DOHH2 (cell line): Measurements from ENCODE around the gene NSUN3.

Experiments used
- H3F3A ChIP-seq: fragments of 200-600 bp; sonication (generic), shearing (Covaris generic); 2 replicates; pipeline ENCODE4 v1.6.0; 2016; ENCODE audit warnings: antibody characterized with exemption, mild to moderate bottlenecking; ENCODE audit not compliant: control insufficient read depth, insufficient read depth
- H3K27ac ChIP-seq: fragments of 200-600 bp; sonication (generic); 2 replicates; pipeline ENCODE4 v1.5.1; 2014; ENCODE audit warnings: low read depth, mild to moderate bottlenecking, low read length, moderate library complexity
- H3K27me3 ChIP-seq: fragments of 200-600 bp; sonication (generic); 2 replicates; pipeline ENCODE4 v1.6.1; 2014; ENCODE audit warnings: mild to moderate bottlenecking, low read length, mixed read lengths; ENCODE audit not compliant: control insufficient read depth
- H3K36me3 ChIP-seq: fragments of 200-600 bp; sonication (generic); 2 replicates; pipeline ENCODE4 v1.6.1; 2014; ENCODE audit warnings: mild to moderate bottlenecking, low read length, moderate library complexity, mixed read lengths; ENCODE audit not compliant: control insufficient read depth
- H3K4me1 ChIP-seq: fragments of 200-600 bp; sonication (generic); 2 replicates; pipeline ENCODE4 v1.6.1; 2014; ENCODE audit warnings: mild to moderate bottlenecking, low read length, mixed read lengths; ENCODE audit not compliant: control insufficient read depth
- H3K4me2 ChIP-seq: fragments of 200-600 bp; sonication (generic); 2 replicates; pipeline ENCODE4 v1.6.0; 2014; ENCODE audit warnings: mild to moderate bottlenecking, low read length, moderate library complexity
- H3K4me3 ChIP-seq: fragments of 200-600 bp; sonication (generic); 2 replicates; pipeline ENCODE4 v1.5.1; 2014; ENCODE audit warnings: mild to moderate bottlenecking, low read length, mixed read lengths
- H3K79me2 ChIP-seq: fragments of 200-600 bp; sonication (generic); 2 replicates; pipeline ENCODE4 v1.6.1; 2014; ENCODE audit warnings: mild to moderate bottlenecking, low read length, mixed read lengths; ENCODE audit not compliant: control insufficient read depth
- H3K9me2 ChIP-seq: fragments of 200-600 bp; sonication (generic); replicated peaks from 2 replicates; pipeline ENCODE4 v1.6.1; 2014; ENCODE audit warnings: mild to moderate bottlenecking, low read length, mixed read lengths; ENCODE audit not compliant: control insufficient read depth
- H3K9me3 ChIP-seq: fragments of 200-600 bp; sonication (generic); 2 replicates; pipeline ENCODE4 v1.6.1; 2014; ENCODE audit warnings: antibody characterized with exemption, low read length, mixed read lengths; ENCODE audit not compliant: control insufficient read depth, insufficient read depth
- H4K20me1 ChIP-seq: fragments of 200-600 bp; sonication (generic); 2 replicates; pipeline ENCODE4 v1.6.0; 2014; ENCODE audit warnings: low read depth, mild to moderate bottlenecking, antibody characterized with exemption, low read length, moderate library complexity; ENCODE audit not compliant: control insufficient read depth, insufficient read depth
- CTCF ChIP-seq: fragments of 200-600 bp; sonication (generic); IDR thresholded peaks from one replicate; pipeline ENCODE4 v1.5.1; 2014; ENCODE audit warnings: antibody characterized with exemption, mild to moderate bottlenecking, low read depth, low read length; ENCODE audit not compliant: poor library complexity, severe bottlenecking
- EZH2phosphoT487 ChIP-seq: fragments of 200-600 bp; sonication (generic); IDR thresholded peaks from 2 replicates; pipeline ENCODE4 v1.6.1; 2017; ENCODE audit warnings: borderline replicate concordance, mild to moderate bottlenecking, antibody characterized with exemption, low read length, moderate library complexity, mixed read lengths

Gene NSUN3

DNA sequence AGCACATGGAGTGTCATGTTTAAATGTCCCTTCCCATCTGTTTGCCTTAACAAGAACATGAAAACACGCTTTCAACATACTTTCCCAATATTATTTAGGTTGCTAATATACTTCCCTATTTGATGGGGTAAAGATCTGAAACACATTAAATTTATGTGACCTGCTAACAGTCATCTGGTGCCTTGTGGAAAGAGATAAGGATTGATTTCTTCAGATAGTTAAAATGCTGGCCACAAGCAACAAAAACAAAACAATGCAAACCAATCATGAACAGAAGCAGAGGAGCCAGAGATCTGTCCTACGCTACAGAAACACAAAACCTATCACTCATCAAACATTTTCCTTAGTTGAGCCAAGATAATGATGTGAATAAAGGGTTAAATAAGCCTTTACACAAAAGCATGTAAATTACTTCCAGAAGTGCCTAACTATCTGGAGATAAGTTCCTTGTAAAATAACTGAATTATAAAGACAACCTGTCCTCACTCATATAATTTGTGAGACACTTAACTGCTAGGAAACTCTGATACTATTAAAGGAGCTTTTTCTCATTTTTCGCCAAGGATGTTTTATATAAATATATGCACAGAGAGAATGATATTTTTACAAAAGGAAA lies 109.9 kb downstream of the NSUN3 start:
- TF ChIP-seq EZH2phosphoT487: no peak
- TF ChIP-seq CTCF: no peak
- no peaks in the 10 kb centered on the region for H3K27me3 ChIP-seq
- no peaks in the 10 kb centered on the region for H4K20me1 ChIP-seq
- no peaks in the 10 kb centered on the region for H3K9me2 ChIP-seq
- no peak overlapping the region for H3K27ac ChIP-seq
- H3K9me3 ChIP-seq: no peaks in the 10 kb centered on the region
- H3K4me2 ChIP-seq: no peak overlapping the region
- no peaks in the 10 kb centered on the region for H3K4me1 ChIP-seq
- H3K36me3 ChIP-seq: no peaks in the 10 kb centered on the region
- no peaks in the 10 kb centered on the region for H3F3A ChIP-seq
- no peaks in the 10 kb centered on the region for H3K79me2 ChIP-seq
- H3K4me3 ChIP-seq: no peak overlapping the region

DNA sequence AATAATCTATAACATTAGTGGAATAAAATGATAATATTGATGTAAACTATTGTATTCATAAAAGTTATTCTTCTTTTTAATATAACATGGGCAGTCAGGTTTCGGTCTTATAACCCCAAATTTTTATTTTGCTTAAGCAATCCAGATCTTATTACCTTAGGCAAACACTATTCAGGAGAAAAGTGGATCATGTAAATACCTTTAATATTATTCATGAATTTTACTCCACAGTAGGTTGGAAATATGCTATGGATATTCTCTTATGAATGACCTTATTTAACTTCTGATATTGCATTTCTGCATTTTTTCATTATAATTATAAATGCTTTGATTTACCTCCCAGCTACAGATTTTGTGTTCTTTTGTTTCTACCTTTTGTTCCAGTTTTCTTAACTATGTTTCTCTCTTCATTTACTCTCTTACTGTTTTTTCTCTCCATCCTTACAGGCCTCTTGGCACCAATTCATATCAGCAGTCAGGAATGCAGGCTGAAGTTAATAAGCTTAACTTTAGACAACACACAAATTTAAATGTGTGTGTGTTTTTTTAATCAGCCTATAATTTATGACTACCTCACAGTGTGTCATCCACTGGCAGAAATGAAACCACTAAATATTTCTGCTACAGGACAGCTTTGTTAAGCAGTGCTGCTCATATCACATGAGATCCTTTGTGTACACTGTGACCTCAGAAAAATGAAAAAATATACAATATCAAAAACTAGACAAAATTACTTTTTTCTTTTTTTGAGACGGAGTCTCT lies 111.0 kb downstream of the NSUN3 start:
- no peak overlapping the region for H3K27ac ChIP-seq
- H3K9me2 ChIP-seq: no peaks in the 10 kb centered on the region
- H3K9me3 ChIP-seq: no peaks in the 10 kb centered on the region
- no peaks in the 10 kb centered on the region for H3K79me2 ChIP-seq
- no peaks in the 10 kb centered on the region for H3F3A ChIP-seq
- H4K20me1 ChIP-seq: no peaks in the 10 kb centered on the region
- H3K27me3 ChIP-seq: no peaks in the 10 kb centered on the region
- H3K36me3 ChIP-seq: no peaks in the 10 kb centered on the region
- TF ChIP-seq CTCF (no peak), EZH2phosphoT487 (no peak)
- no peak overlapping the region for H3K4me2 ChIP-seq
- no peaks in the 10 kb centered on the region for H3K4me1 ChIP-seq
- no peak overlapping the region for H3K4me3 ChIP-seq

- no peaks in the 10 kb centered on the region for H3K79me2 ChIP-seq
- no peak overlapping the region for H3K27ac ChIP-seq
- H3K4me1 ChIP-seq: no peaks in the 10 kb centered on the region
- H3K4me2 ChIP-seq: no peak overlapping the region
- no peaks in the 10 kb centered on the region for H4K20me1 ChIP-seq
- no peaks in the 10 kb centered on the region for H3K9me2 ChIP-seq
- TF ChIP-seq EZH2phosphoT487: no peak
- no peak for TF ChIP-seq CTCF
- H3F3A ChIP-seq: no peaks in the 10 kb centered on the region
- H3K27me3 ChIP-seq: no peaks in the 10 kb centered on the region
- H3K4me3 ChIP-seq: no peak overlapping the region
- no peaks in the 10 kb centered on the region for H3K9me3 ChIP-seq
- H3K36me3 ChIP-seq: no peaks in the 10 kb centered on the region
Measured at GRCh38 chr3:94175677-94176076, 112.8 kb downstream of the NSUN3 start.
